ENCODE results near the gene MAPRE2. TPM values are rescaled to one million over a fixed set of nuclear protein-coding genes. Genes with fewer than 3 reads are reported as not detected.

Gene MAPRE2
- total and polyA plus RNA-seq, 2 experiments from 2014 or later: 11.2 to 16.1 TPM

DNA sequence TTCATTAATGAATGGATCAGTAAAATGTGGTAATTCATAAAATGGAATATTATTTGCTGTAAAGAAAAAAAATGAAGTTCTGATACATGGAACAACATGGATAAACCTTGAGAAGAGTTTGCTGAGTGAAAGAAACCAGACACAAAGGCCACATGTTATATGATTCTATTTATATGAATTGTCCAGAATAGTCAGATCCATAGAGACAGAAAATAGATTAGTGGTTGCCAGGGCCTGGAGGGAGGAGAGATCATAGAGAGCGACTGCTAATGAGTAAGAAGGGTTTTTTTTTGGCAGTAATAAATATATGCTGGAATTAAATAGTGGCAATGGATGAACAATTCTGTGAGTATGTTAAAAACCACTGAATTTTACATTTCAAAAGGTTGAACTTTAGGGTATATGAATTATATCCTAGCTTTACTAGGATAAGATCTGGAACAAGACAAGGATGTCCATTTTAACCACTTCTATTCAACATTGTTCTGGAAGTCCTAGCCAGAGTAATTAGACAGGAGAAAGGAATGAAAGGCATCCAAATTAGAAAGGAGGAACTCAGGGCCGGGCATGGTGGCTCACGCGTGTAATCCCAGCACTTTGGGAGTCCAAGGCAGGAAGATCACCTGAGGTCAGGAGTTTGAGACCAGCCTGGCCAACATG is 48.8 kb downstream of the MAPRE2 start:
- H3K79me2 ChIP-seq (ENCODE audit: insufficient read depth): no peaks in the 10 kb centered on the region
- H3K4me3 ChIP-seq: no peak overlapping the region
- H3K9ac ChIP-seq: no peak overlapping the region
- no peak overlapping the region for H2AFZ ChIP-seq
- H3K4me1 ChIP-seq (ENCODE audit: insufficient read depth): peaks cover 21% of the 10 kb centered on the region
- no peaks in the 10 kb centered on the region for H3K27me3 ChIP-seq (replicated peaks; ENCODE audit: insufficient read depth)
- H3K9me3 ChIP-seq (ENCODE audit: low read depth): no peaks in the 10 kb centered on the region
- 57% methylated on average over 4 of the region's 4 CpGs for WGBS, 2 experiments (ENCODE audit: low coverage in 1 of 2, low lambda C conversion rate in 2 of 2, missing lambda C conversion rate in 2 of 2)
- no peaks in the 10 kb centered on the region for H3K36me3 ChIP-seq (ENCODE audit: low read depth)
- peaks cover 18% of the 10 kb centered on the region for H3F3A ChIP-seq (ENCODE audit: insufficient read depth)
- TF ChIP-seq EZH2phosphoT487 (IDR thresholded peaks at IDR 0.05; ENCODE audit: insufficient read depth, low read depth) (no peak), EZH2 (IDR thresholded peaks at IDR 0.05; ENCODE audit: insufficient read depth, poor library complexity, severe bottlenecking) (no peak)
- H3K27ac ChIP-seq: peak overlapping the region; percentile 36
- no peaks in the 10 kb centered on the region for H4K20me1 ChIP-seq (ENCODE audit: insufficient read depth)
- DNase-seq: peak; percentile 55
- in situ Hi-C loops (cut with MboI): no loop called here
- no peaks in the 10 kb centered on the region for H3K9me2 ChIP-seq (ENCODE audit: insufficient read depth)
- no peak overlapping the region for H3K4me2 ChIP-seq (ENCODE audit: unreplicated experiment)

DNA sequence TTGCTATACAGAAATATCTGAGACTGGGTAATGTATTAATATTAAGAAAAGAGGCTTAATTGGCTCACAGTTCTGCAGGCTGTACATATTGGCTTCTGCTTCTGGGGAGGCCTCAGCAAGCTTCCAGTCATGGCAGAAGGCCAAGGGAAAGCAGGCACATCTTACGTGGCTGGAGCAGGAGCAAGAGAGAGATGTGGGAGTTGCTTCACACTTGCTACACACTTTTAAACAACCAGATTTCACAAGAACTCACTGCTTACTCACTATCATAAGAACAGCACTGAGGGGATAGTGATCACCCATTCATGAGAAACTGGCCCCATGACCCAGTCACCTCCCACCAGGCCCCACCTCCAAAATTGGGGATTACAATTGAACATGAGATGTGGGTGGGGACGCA is 50.6 kb downstream of the MAPRE2 start:
- H3F3A ChIP-seq (ENCODE audit: insufficient read depth): peaks cover 29% of the 10 kb centered on the region
- no peak overlapping the region for H3K4me3 ChIP-seq
- H3K4me2 ChIP-seq (ENCODE audit: unreplicated experiment): no peak overlapping the region
- no peaks in the 10 kb centered on the region for H3K27me3 ChIP-seq (replicated peaks; ENCODE audit: insufficient read depth)
- H2AFZ ChIP-seq: no peak overlapping the region
- DNase-seq: no peak
- no peak overlapping the region for H3K27ac ChIP-seq
- H3K79me2 ChIP-seq (ENCODE audit: insufficient read depth): no peaks in the 10 kb centered on the region
- H3K9me2 ChIP-seq (ENCODE audit: insufficient read depth): no peaks in the 10 kb centered on the region
- in situ Hi-C loops (cut with MboI): no loop called here
- TF ChIP-seq EZH2phosphoT487 (IDR thresholded peaks at IDR 0.05; ENCODE audit: insufficient read depth, low read depth): no peak
- TF ChIP-seq EZH2 (IDR thresholded peaks at IDR 0.05; ENCODE audit: insufficient read depth, poor library complexity, severe bottlenecking): no peak
- no peak overlapping the region for H3K9ac ChIP-seq
- WGBS, 2 experiments (ENCODE audit: low coverage in 1 of 2, low lambda C conversion rate in 2 of 2, missing lambda C conversion rate in 2 of 2): 94 to 96% methylated on average over 2 of the region's 2 CpGs
- H3K9me3 ChIP-seq (ENCODE audit: low read depth): no peaks in the 10 kb centered on the region
- H3K36me3 ChIP-seq (ENCODE audit: low read depth): no peaks in the 10 kb centered on the region
- peaks cover 21% of the 10 kb centered on the region for H3K4me1 ChIP-seq (ENCODE audit: insufficient read depth)
- no peaks in the 10 kb centered on the region for H4K20me1 ChIP-seq (ENCODE audit: insufficient read depth)

DNA sequence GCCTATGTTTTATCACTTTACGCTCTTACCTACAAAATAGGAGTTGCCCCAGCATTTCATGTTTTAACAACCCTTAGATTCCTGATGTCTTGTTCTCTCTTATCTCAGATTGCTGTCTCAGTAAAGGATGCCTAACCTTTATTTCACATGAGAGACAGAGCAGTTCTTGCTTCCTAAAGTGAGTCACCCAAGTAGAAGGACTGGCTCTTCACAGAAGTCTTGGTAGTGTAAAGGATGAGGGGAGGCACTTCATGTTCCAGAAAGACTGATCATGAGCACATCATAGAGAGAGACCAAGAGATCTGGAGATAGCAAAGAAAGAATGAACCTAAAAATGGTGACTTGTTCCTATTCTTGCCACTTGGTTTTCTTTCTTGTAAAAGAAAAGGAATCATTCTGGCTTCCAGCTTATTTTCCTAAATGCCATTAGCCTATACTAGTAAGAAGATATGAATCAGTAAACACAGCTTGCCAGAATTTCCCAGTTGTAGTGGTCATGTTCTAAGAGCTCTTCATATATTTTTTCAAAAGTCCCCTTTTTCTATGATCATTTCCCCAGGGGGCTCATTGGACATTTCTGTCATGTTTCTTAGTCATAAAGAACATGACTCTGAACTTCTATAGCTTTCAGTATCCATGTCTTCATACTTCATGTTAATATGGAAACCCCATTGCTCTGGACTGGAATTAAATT is 54.9 kb downstream of the MAPRE2 start:
- peak; percentile 32 for DNase-seq
- Histone ChIP-seq H3K4me2 (ENCODE audit: unreplicated experiment) (no peak overlapping the region), H3K79me2 (ENCODE audit: insufficient read depth) (no peaks in the 10 kb centered on the region), H3K27ac (no peak overlapping the region), H2AFZ (no peak overlapping the region), H3K27me3 (replicated peaks; ENCODE audit: insufficient read depth) (no peaks in the 10 kb centered on the region), H3K9me3 (ENCODE audit: low read depth) (no peaks in the 10 kb centered on the region), H3K9me2 (ENCODE audit: insufficient read depth) (peaks cover 6% of the 10 kb centered on the region; the same call in 1 of the 2 replicates), H3K4me3 (no peak overlapping the region), H3F3A (ENCODE audit: insufficient read depth) (peaks cover 11% of the 10 kb centered on the region), H3K9ac (no peak overlapping the region), H4K20me1 (ENCODE audit: insufficient read depth) (no peaks in the 10 kb centered on the region), H3K36me3 (ENCODE audit: low read depth) (no peaks in the 10 kb centered on the region), H3K4me1 (ENCODE audit: insufficient read depth) (peaks cover 6% of the 10 kb centered on the region)
- 94 to 98% methylated on average over 1 of the region's 1 CpG for WGBS, 2 experiments (ENCODE audit: low coverage in 1 of 2, low lambda C conversion rate in 2 of 2, missing lambda C conversion rate in 2 of 2)
- in situ Hi-C loops (cut with MboI): no loop called here
- TF ChIP-seq EZH2 (IDR thresholded peaks at IDR 0.05; ENCODE audit: insufficient read depth, poor library complexity, severe bottlenecking): no peak

DNA sequence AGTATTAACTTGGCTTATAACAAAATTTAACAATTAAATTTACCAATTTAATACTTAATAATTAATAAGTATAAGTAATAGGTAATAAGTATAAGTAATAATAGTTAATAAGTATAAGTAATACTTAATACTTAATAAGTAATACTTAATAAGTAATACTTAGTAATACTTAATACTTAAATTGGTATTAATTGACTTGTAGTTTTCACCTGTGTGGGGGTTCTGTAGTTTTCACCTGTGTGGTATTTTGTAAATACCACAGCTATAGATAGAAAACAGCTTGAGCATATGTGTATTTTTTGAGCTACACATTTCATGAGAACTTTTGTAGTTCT is 55.4 kb downstream of the MAPRE2 start:
- no peaks in the 10 kb centered on the region for H3K79me2 ChIP-seq (ENCODE audit: insufficient read depth)
- in situ Hi-C loops (cut with MboI): no loop called here

More for the DNA sequence above, 55.4 kb downstream of the MAPRE2 start:
- Histone ChIP-seq H3K4me1 (ENCODE audit: insufficient read depth) (peaks cover 6% of the 10 kb centered on the region), H3K27me3 (replicated peaks; ENCODE audit: insufficient read depth) (no peaks in the 10 kb centered on the region), H3F3A (ENCODE audit: insufficient read depth) (peaks cover 11% of the 10 kb centered on the region), H3K4me3 (no peak overlapping the region), H3K36me3 (ENCODE audit: low read depth) (no peaks in the 10 kb centered on the region), H3K27ac (no peak overlapping the region), H2AFZ (no peak overlapping the region), H3K4me2 (ENCODE audit: unreplicated experiment) (no peak overlapping the region), H3K9me3 (ENCODE audit: low read depth) (no peaks in the 10 kb centered on the region), H3K9me2 (ENCODE audit: insufficient read depth) (peaks cover 6% of the 10 kb centered on the region; the same call in 1 of the 2 replicates), H3K9ac (no peak overlapping the region), H4K20me1 (ENCODE audit: insufficient read depth) (no peaks in the 10 kb centered on the region)
- no peak for DNase-seq
- TF ChIP-seq EZH2phosphoT487 (IDR thresholded peaks at IDR 0.05; ENCODE audit: insufficient read depth, low read depth) (no peak), EZH2 (IDR thresholded peaks at IDR 0.05; ENCODE audit: insufficient read depth, poor library complexity, severe bottlenecking) (no peak)
